HG02623 (cell line): ENCODE results near the gene HERC6.
A peak's percentile ranks its signal among the peaks of the same experiment; 100 is the strongest.
"Not testable (repeated sequence)": the region's sequence is repeated elsewhere in the genome, so short reads cannot be mapped to it uniquely, and the experiment has no call there.

Source experiments
- ATAC-seq: cut with Tn5 transposase; IDR thresholded peaks from one replicate; pipeline ENCODE4 v1.9.1; 2021; ENCODE audit warnings: moderate library complexity; ENCODE audit not compliant: unreplicated experiment

The HERC6 gene

DNA sequence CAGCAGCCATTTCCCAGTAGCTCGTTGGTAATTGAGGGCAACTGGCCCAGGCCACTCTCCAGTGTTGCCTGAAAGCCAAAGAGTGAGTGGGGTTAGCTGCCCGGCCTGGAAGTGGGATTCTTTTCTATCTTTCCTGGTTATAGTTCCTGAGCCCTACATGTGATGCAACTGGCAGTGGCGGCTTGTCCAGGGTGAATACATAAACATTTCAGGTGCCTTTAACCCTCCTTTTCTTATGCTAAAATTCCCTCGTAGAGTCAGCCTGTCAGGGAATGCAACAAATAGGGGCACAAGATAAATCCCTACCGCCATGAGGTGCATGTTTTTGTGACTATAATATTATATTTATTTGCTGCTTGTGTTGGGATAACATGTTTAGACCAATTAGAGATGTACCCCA lies 64.8 kb downstream of the HERC6 start:
- no peak for ATAC-seq

DNA sequence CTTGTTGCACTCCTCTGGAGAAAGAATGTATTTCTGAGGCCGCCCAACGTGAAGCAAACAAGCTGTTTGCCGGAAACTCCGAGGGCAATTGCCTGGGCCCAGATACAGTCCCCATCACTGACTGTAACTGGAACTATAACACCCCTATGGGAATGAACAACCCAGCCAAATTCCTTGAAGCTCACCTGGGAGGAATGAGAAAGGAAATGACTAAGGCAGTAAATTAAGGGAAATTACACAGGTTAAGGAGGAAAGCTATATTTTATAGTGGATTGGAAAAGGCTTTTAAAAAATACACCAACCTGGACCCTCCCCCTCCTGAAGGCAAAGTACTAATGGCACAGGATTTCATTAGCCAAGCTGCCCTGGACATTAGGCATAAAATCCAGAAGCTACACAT lies 66.6 kb downstream of the HERC6 start:
- ATAC-seq, result no peak

DNA sequence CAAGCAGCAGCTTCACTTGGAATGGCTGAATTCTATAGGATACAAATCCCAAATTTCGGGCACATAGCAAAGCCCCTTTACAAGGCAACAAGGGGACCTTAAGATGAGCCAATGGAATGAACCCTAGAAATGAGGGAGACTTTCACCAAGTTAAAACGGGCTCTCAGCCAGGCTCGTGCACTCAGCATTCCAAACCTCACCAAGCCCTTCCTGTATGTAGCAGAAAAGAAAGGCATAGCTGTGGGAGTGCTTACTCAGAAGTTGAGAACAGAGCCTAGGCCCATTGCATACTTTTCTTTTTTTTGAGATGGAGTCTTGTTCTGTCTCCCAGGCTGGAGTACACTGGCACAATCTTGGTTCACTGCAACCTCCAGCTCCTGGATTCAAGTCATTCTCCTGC lies 67.5 kb downstream of the HERC6 start:
- ATAC-seq, result no peak

DNA sequence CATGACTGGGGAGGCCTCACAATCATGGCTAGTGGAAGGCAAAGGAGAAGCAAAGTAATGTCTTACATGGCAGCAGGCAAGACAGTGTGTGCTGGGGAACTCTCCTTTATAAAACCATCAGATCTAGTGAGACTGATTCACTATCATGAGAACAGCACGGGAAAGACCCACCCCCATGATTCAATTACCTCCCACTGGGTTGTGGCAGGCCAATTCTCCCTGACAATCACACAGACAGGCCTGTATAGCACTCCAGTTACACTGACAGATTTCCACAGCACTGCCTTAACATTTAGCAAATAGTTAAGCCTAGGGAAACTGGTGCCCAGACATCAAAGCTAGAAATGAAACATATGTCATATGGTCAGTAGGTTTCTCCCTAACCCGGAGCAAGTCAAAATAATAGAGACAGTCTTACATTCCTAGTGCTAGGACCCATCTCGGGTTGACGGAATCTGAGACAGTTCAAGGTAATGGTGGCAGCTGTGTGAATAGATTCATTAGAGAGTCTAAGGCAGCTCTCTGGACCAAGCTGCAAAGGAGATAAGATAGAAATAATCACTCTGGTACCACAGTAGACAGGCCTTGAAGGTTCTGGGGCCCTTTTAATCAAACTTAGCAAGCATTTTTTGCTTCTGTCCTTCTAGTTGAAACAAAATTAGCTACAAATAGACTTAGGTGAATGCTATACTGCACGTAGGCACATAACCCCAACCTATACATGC lies 68.9 kb downstream of the HERC6 start:
- no peak for ATAC-seq

DNA sequence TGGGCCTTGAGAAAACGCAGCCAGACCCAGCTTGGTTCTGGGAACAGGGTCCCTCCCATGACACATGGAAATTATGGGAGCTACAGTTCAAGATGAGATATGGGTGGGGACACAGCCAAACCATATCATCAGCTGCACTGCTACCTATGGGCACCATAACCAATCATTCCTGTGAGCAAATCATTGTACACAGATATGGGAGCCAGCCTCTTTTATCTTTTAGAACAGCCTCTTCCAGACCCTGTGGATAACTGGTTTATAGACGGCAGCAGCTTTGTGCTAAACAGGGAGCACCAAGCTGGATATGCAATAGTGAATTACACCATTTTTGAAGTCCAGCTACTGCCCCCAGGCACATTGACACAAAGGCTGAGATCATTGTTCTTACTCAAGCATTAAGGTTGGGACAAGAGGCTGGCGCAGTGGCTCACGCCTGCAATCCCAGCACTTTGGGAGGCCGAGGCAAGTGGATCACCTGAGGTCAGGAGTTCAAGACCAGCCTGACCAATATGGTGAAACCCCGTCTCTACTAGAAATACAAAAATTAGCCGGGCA lies 69.6 kb downstream of the HERC6 start:
- ATAC-seq, result not testable (repeated sequence)

DNA sequence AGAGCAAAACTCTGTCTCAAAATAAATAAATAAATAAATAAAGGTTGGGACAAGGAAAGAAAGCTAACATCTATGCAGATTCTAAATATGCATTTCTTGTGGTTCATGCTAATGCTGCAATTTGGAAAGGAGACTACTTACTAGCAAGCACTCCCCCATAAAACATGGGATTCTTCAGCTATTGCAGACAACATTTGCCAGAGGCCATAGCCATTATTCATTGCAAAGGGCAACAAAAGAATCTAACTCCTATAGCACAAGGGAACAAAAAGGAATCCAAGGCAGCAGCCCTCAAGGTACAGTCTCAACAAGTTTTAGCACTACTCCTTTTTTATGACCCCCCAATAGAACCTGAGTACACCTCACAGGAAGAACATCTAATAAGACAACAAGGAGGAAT lies 70.2 kb downstream of the HERC6 start:
- no peak for ATAC-seq

DNA sequence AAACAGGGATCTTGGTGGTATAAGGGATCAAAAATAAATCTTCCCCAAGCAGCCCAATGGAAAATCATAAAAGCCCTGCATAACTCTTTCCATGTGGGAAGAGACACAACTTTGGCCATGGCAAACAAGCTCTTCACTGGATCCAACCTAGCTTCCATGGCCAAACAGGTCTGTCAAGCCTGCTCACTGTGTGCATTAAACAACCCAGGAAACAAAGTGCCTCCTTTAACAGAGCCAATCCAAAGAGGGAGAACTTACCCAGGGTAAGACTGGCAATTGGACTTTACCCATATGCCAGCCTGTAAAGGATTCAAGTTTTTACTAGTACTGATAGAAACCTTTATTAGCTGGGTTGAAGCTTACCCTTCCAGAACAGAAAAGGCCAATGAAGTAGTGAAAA lies 70.6 kb downstream of the HERC6 start:
- ATAC-seq, result no peak

DNA sequence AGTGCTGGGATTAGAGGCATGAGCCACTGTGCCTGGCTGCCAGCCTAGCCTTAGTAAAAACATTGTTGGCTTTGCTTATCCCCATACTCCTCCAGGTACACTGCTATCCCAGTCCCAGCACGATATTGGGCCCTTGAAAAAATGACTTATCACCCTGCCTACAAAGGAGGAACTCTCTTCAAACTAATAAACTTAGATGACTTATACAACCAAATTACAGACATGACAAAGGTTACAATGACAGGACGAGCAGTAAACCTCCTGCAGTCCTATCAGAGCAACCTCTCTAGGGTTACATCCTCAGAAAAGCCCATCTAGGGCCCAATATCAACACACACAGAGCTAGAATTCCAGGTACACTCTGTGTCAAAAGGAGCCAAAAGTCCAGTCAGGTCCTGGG lies 72.6 kb downstream of the HERC6 start:
- no peak for ATAC-seq

DNA sequence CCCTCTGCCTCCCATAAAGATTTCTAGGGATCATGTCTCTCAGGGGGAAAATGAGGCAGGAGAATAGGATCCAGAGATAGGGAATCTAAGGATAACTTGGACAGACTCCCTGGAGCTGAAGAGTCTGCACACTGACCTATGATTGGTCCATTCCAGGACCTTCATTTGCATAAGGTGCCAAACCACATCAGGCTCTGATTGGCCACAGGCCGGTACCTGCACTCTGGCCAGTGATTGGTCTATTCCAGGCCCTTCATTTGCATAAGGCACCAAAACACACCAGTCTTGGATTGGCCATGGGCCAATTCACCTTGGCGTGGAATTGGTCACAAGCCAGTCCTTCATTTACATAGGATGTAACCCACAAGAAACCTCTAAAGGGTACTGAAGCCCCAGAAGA lies 74.3 kb downstream of the HERC6 start:
- ATAC-seq, result no peak

DNA sequence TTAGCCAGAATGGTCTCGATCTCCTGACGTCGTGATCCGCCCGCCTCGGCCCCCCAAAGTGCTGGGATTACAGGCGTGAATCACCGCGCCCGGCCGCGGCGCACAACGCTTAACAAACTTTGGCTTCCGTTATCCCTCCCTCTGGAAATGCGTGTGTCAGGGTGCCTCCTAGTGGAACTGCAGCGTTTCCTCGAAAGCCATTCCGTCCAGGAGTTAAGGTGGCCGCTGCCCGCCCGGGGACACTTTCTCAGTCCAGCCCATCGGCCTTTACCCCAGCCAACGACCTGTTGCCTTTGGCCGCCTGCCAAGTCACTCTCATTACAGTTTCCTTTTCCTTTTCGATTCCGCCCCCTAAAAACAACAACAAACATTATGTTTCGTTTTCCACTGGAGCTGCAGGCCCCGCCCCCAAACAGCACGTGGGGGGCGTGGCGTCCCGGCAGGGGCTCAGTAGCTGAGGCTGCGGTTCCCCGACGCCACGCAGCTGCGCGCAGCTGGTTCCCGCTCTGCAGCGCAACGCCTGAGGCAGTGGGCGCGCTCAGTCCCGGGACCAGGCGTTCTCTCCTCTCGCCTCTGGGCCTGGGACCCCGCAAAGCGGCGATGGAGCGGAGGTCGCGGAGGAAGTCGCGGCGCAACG lies 78.1 kb downstream of the HERC6 start, which contains the start of gene HERC5:
Gene HERC5 (plus strand): TSS at position 450 of the 637 bp plus-strand sequence. CDS start 151 bp downstream, at position 601.
- ATAC-seq, result peak; percentile 93

DNA sequence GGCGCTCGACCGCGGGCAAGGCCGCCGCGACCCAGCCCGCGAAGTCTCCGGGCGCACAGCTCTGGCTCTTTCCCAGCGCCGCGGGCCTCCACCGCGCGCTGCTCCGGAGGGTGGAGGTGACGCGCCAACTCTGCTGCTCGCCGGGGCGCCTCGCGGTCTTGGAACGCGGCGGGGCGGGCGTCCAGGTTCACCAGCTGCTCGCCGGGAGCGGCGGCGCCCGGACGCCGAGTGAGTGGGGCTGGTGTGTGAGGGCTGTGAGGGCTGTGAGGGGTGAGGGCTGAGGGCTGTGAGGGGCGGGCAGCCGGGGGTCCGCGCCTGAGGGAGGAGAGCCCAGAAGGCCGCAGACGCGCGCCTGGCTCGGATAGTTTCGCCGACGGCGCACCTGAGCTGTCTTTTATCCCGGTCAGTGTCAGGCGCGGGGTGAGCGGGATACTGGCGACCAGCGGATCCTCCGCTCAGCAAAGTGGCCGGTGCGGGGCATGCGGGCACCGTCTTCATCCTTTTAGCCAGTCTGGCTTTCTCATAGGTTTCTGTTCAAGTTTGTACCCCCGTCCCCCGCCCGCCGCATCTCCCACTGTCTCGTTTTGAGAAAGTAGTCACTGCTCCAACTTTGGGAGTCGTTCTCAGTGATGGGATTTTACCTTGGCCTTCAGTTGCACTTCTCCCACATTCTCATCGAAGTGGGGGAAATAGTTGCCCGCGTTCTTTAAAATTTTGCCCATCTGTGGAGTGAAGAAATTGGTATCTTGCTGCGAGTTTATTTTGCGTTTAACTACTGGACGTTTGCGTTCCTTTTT lies 78.9 kb downstream of the HERC6 start:
- ATAC-seq, result peak; percentile 34

DNA sequence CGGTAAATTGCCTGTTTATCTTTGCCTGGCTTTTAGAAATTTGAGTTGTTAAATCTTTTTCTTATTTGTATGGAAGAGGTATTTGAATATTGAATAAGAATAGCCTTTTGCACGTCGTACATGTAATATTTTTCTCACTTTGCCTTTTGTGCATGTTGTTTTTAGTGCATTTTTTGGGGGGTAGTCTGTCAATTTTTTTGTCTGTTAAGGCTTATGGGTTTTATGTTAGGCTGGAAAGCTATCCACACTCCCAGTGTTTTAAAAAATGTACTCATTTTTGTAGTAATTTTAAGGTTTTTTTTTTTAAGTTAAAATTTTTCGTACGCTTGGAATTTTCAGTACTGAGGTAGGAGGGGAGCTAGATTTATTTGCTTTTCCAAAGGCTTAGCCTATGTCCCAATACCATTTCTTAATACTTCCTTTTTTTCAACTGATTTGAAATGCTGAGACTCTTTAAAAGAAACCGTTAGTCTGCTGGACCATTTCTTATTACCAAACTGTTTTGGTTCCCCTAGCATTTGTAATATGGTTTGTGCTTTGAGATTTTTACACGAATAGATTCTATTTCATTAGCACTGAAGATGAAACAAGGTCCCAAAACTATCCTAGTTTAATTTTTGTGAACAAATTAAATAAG lies 79.6 kb downstream of the HERC6 start:
- ATAC-seq, result no peak

DNA sequence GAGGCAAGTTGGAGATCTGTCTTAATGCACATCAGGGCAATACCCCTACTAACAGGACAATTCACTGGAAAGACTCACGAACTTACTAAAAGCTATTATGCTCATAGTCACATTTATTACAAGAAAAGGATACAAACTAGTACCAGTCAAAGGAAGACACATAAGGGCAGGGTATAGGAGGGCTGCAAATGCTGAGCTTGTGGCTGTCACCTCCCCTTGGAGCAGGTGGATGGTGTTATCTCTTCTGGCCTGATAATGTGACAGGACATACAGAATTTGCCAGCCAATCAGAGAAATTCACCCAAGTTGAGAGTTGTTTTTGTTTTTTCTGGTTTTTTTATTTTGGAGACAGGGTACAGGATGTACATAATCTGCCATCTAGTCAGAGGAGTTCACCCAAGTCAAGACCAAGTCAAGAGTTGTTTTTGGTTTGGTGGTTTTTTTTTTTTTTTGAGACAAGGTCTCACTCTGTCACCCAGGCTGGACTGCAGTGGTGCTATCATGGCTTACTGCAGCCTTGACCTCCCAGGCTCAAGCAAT lies 87.1 kb downstream of the HERC6 start:
- ATAC-seq, result no peak

DNA sequence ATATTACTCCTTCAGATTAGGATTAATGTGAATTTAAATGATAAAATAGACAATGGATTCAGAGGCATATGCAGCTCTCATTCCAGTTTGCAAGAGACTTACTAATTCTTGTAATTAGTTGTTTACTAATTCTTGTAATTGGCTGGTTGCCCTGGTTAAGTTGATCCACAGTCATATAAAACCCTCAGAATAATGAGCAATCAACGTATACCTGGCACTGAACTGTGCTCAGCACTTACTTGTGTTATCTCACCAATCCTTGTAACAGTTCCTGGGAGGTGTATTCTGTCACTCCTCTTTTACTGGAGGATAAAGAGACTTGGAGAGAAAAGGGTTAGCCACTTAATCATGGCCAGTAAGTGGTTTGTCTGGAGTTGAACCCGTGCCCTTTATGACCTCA lies 88.7 kb downstream of the HERC6 start:
- no peak for ATAC-seq

DNA sequence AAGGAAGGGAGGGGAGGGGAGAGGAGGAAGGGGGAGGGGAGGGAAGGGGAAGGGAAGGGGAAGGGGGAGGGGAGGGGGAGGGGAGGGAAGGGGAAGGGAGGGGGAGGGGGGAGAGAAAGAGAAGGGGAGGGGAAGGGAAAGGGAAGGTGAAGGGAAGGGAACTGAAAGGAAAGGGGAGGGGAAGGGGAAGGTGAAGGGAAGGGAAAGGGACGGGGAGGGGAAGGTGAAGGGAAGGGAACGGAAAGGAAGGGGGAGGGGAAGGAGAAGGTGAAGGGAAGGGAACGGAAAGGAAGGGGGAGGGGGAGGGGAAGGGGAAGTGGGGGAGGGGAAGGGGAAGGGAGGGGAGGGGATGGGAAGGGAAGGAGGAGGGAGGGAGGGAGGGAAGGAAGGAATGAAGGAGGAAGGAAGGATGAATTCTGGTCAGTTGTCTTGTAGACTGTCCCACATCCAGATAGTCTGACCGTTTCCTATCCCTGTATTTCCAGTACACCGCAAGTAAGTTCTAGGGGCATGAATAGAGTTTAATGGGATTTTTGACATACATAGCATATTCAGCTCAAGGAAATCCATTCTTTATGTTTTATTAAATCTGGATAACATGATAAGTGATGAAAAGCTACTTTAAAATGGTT lies 98.7 kb downstream of the HERC6 start:
- no peak for ATAC-seq

DNA sequence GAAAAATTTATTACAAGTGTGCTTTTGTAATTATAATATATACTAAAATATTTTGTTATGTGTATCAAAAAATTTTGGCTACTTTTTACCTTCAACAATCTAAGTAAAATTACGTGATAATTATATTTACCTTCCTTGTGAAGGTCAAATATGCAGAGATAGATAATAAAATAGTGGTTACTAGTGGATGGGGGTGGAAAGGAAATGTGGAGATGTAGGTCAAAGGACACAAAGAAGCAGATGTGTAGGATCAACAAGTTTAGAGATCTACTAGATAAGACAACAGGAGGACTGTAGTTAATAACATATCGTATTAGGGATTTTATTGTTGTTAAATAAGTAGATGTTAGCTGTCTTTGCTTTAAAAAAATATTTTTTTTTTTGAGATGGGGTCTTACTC lies 99.6 kb downstream of the HERC6 start:
- no peak for ATAC-seq

DNA sequence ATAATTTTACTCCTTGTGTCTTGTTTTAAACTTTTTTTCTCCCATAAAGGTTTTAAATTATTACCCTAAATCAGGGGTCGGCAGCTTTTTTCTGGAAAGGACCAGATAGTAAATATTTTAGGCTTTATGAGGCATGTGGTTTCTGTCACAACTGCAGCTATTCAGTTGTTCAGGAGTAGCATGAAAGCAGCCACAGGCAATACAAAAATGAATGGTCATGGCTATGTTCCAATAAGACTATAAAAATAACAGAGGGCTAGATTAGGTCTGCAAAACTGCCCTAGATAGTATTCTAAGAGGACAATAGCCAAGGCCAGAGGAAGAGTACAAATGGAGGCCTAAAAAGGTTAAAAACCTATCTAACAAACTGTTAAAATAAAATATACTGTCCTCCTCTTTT lies 102.9 kb downstream of the HERC6 start:
- ATAC-seq, result no peak

DNA sequence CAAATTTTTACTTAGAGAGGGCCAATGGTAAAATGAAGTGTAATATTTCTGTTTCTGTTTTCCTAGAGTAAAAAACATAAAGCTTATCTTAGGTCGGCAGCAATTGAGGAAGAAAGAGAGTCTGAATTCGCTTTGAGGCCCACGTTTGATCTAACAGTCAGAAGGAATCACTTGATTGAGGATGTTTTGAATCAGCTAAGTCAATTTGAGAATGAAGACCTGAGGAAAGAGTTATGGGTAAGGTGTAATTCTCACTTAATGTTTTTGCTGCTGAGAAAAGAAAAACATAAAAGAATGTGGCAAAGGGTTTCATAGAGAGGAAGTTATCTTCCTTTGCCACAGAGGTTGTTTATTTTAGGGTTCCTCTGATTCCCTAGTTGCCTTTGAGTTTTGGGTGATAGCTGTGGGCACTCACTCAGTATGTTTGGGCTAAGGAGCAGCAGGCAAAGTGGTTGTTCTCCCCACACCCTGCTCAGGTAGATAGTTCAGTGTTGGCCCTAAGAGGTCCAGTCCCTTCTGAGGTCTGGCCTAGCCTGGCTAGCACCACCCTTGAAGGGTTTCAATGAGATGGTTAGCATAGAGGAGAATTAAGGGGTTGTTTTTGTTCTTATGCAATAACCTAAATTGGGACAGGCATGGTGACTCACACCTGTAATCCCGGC lies 110.6 kb downstream of the HERC6 start:
- no peak for ATAC-seq
